Activated T-cell treated with anti-CD3 and anti-CD28 coated beads, Interleukin-2, amount 50 U/mL, for 72 hours (primary cell): ENCODE data around the gene AANAT. TPM values are rescaled to one million over a fixed set of nuclear protein-coding genes. Genes with fewer than 3 reads are reported as not detected.
"Not testable (repeated sequence)": the region's sequence is repeated elsewhere in the genome, so short reads cannot be mapped to it uniquely, and the experiment has no call there.

Experiments
- ATAC-seq, 2 donors: fragments of 150-1000 bp; cut with Tn5 transposase; replicated peaks in 1 of 2; 2 replicates each; pipeline ENCODE4 v1.10.0; 2021; ENCODE audit warnings: moderate library complexity in 2 of 2, mild to moderate bottlenecking in 1 of 2
- DNase-seq, 2 donors: peaks; one replicate each; pipeline ENCODE4 v3.0.0; 2021 to 2022; ENCODE audit warnings: mixed read lengths in 1 of 2
- H3K27ac Mint-ChIP-seq: one replicate; pipeline ENCODE4 v1.8.0; 2022; ENCODE audit warnings: mild to moderate bottlenecking, moderate library complexity, mixed read lengths
- H3K27me3 Mint-ChIP-seq: one replicate; pipeline ENCODE4 v1.8.0; 2022; ENCODE audit warnings: low read depth, mixed read lengths
- H3K36me3 Mint-ChIP-seq, 2 donors: one replicate each; pipeline ENCODE4 v1.8.0; 2022; ENCODE audit warnings: mixed read lengths in 2 of 2, mild to moderate bottlenecking in 1 of 2; ENCODE audit not compliant: insufficient read depth in 2 of 2
- H3K4me1 Mint-ChIP-seq: one replicate; pipeline ENCODE4 v1.8.0; 2022; ENCODE audit warnings: low read depth, mixed read lengths
- H3K4me3 Mint-ChIP-seq, 2 donors: one replicate each; pipeline ENCODE4 v1.8.0; 2022; ENCODE audit warnings: mild to moderate bottlenecking in 2 of 2, mixed read lengths in 2 of 2, moderate library complexity in 2 of 2
- H3K9me3 Mint-ChIP-seq, 2 donors: one replicate each; pipeline ENCODE4 v1.8.0; 2022; ENCODE audit warnings: mixed read lengths in 2 of 2
- total RNA-seq, 2 donors: library from RNA; stranded (reverse); gene quantifications; one replicate each; pipeline ENCODE4 v1.2.3, GENCODE V29; 2022

AANAT gene
- total RNA-seq, 2 donors from 2014 or later: not detected

GRCh38 chr17:76501018-76501826 is 33.8 kb downstream of the AANAT start, which contains the start of gene RHBDF2:
RHBDF2 (minus strand) TSS chr17:76501423; CDS start chr17:76481524, 19,899 bp downstream.
- Mint-ChIP-seq H3K4me3 (peak within 1 kb of the TSS; percentile 80 to 91), H3K4me1 (peaks cover 61% of the 10 kb centered on the region), H3K36me3 (no peaks in the 10 kb centered on the region), H3K9me3 (no peaks in the 10 kb centered on the region), H3K27ac (peak within 1 kb of the TSS; percentile 76), H3K27me3 (no peaks in the 10 kb centered on the region)
- peak; percentile 95 to 99 for DNase-seq
- ATAC-seq: peak; percentile 89 to 92

DNA sequence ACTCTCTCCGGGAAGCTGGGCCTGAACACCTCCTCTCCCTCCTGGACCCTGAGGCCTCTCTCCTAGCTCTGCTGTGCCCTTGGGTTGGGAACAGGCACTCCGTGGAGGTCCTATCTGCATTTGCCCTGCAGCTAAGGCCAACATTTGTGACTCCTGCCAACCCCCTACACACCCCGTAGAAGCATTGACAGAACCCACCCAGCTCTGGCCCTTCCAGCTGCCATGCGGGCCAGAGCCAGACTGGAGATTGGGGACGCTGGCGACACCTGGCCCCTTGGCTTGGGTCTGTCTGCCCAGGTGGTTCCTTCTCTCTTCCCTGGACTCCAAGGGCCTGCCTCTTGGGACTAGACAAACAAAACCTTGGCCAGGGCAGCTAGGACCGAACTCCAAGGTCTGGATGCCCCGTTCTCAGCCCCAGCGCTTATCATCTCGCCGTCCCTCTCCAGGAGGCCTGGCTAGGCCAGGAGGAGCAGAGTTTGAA is 34.5 kb downstream of the AANAT start:
- Mint-ChIP-seq H3K4me1 (peaks cover 61% of the 10 kb centered on the region), H3K36me3 (no peaks in the 10 kb centered on the region), H3K27me3 (no peaks in the 10 kb centered on the region), H3K9me3 (no peaks in the 10 kb centered on the region), H3K4me3 (peak overlapping the region; percentile 80 to 91), H3K27ac (peak overlapping the region; percentile 76)
- ATAC-seq (no peak), DNase-seq (no peak)

DNA sequence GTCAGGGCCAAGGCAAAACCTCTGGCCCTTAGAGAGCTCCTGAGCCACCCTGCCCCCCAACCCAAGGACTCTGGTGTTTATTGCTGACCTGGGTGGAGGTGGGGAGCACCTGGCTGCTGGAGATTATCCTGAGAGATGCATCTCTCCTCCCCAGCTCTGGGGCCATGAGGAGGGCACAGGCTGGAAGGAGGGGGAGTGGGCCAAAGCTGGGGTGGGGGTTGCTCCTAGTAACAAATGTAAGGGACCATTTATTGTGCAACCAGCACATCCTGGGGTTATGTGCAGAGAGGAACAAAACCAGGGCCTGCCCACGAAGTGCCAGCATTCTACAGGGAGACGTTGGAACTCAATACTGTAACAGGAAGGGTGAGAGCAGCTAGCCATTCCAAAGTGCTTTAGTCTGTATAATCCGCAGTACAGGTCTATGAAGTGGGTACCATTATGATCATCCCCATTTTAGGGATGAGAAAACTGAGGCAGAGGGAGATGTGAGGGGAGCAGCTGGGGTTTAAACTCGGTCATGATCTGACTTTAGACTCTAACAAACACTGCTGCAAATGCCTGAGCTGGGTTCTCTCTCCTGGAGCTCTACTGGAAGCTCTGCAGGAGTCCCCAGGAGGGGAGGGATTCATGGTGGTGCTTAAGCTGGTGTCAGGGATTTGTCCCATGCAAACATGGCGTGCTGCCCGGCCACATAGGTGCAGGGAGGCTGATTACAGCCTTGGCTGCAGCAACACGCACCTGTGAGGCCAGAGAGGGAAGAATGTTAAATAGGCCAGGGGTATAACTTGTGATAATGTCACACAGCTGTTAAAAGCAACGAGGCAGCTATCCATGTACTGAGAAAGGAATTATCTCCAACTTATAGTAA is 35.2 kb downstream of the AANAT start:
- Mint-ChIP-seq H3K27me3 (peaks cover under 1% of the 10 kb centered on the region), H3K4me3 (no peak overlapping the region), H3K4me1 (peaks cover 57% of the 10 kb centered on the region), H3K36me3 (no peaks in the 10 kb centered on the region), H3K27ac (peak overlapping the region; percentile 15), H3K9me3 (no peaks in the 10 kb centered on the region)
- no peak for ATAC-seq
- no peak for DNase-seq

- H3K4me3 Mint-ChIP-seq: no peak overlapping the region
- no peak overlapping the region for H3K27ac Mint-ChIP-seq
- H3K27me3 Mint-ChIP-seq: peaks cover 5% of the 10 kb centered on the region
- no peaks in the 10 kb centered on the region for H3K9me3 Mint-ChIP-seq
- no peaks in the 10 kb centered on the region for H3K36me3 Mint-ChIP-seq
- DNase-seq: no peak
- peaks cover 42% of the 10 kb centered on the region for H3K4me1 Mint-ChIP-seq
- ATAC-seq: no peak
These were observed 36.7 kb downstream of the AANAT start for GRCh38 chr17:76504117-76504516.

GRCh38 chr17:76506408-76507345 is 39.3 kb downstream of the AANAT start:
- Mint-ChIP-seq H3K4me1 (peaks cover 28% of the 10 kb centered on the region), H3K9me3 (no peaks in the 10 kb centered on the region), H3K4me3 (no peak overlapping the region), H3K27ac (no peak overlapping the region), H3K27me3 (peaks cover 5% of the 10 kb centered on the region), H3K36me3 (no peaks in the 10 kb centered on the region)
- DNase-seq (peak; percentile 86 to 91), ATAC-seq (peak; percentile 83 to 84)

GRCh38 chr17:76508472-76509063 is 41.2 kb downstream of the AANAT start:
- H3K27ac Mint-ChIP-seq, H3K4me3 Mint-ChIP-seq, ATAC-seq, H3K9me3 Mint-ChIP-seq, H3K27me3 Mint-ChIP-seq, DNase-seq, H3K36me3 Mint-ChIP-seq: not testable (repeated sequence)
- peaks cover 32% of the 10 kb centered on the region for H3K4me1 Mint-ChIP-seq

DNA sequence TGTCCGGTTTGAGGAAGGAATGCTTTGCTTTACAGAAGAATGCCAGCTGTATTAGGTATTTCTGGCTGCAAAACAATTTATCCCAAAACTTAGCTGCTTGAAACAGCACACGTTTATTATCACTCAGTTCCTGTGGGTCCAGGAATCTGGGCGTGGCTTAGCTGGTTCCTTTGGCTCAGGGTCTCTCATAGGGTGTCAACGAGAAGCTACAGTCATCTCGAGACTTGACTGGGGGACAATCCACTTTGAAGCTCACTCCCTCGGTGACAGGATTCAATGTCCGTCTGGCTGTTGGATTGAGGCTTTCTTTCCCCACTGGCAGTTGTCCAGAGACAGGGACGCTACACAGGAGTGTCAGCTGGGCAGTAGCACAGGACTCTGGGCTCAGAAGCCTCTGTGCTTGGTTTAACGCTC is 43.4 kb downstream of the AANAT start:
- DNase-seq: no peak
- H3K4me3 Mint-ChIP-seq: no peak overlapping the region

DNA sequence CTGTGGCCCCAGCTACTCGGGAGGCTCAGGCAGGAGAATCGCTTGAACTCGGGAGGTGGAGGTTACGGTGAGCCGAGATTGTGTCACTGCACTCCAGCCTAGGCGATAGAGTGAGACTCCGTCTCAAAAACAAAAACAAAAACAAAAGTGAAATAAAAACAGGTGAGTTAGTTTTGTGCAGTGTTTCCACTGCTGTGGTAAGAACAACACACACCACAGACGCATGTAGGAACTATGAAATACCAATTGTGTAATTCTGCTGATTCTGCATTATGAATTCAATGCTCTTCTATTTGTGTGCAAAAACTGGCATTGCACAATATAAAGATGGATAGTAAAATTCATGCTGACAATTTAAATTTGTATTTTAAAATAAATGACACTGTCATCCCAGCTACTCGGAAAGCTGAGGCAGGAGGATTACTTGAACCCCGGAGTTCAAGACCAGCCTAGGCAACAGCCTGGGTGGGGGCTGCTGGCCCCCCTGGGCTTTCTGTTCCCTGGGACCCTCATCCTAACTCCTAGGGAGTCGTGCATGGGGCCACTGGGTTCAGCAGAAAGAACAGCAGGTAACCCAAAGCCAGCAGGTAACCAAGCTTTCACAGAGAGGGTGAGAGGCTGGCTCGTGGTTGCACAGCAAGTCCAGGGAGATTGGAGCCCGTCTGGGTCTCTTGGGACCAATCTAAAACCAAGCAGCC is 44.4 kb downstream of the AANAT start:
- Mint-ChIP-seq H3K36me3 (no peaks in the 10 kb centered on the region), H3K9me3 (no peaks in the 10 kb centered on the region), H3K27me3 (peaks cover 5% of the 10 kb centered on the region), H3K4me1 (peaks cover 51% of the 10 kb centered on the region), H3K4me3 (no peak overlapping the region), H3K27ac (no peak overlapping the region)
- no peak for ATAC-seq
- no peak for DNase-seq

More for the DNA sequence above, 43.4 kb downstream of the AANAT start:
- no peaks in the 10 kb centered on the region for H3K9me3 Mint-ChIP-seq
- H3K27me3 Mint-ChIP-seq: peaks cover 5% of the 10 kb centered on the region
- H3K27ac Mint-ChIP-seq: no peak overlapping the region
- H3K4me1 Mint-ChIP-seq: peaks cover 52% of the 10 kb centered on the region
- ATAC-seq: no peak
- no peaks in the 10 kb centered on the region for H3K36me3 Mint-ChIP-seq

GRCh38 chr17:76512366-76513305 is 45.2 kb downstream of the AANAT start:
- Mint-ChIP-seq H3K9me3 (no peaks in the 10 kb centered on the region), H3K4me1 (peaks cover 48% of the 10 kb centered on the region), H3K36me3 (no peaks in the 10 kb centered on the region), H3K4me3 (peak overlapping the region in 1 of 2 donors; percentile 3), H3K27ac (peak overlapping the region; percentile 38), H3K27me3 (peaks cover 4% of the 10 kb centered on the region)
- no peak for ATAC-seq
- DNase-seq: no peak

GRCh38 chr17:76513306-76513692 is 45.9 kb downstream of the AANAT start:
- Mint-ChIP-seq H3K36me3 (no peaks in the 10 kb centered on the region), H3K27ac (peak overlapping the region; percentile 38), H3K27me3 (no peaks in the 10 kb centered on the region), H3K9me3 (no peaks in the 10 kb centered on the region), H3K4me3 (peak overlapping the region in 1 of 2 donors; percentile 3), H3K4me1 (peaks cover 54% of the 10 kb centered on the region)
- DNase-seq (no peak), ATAC-seq (no peak)

DNA sequence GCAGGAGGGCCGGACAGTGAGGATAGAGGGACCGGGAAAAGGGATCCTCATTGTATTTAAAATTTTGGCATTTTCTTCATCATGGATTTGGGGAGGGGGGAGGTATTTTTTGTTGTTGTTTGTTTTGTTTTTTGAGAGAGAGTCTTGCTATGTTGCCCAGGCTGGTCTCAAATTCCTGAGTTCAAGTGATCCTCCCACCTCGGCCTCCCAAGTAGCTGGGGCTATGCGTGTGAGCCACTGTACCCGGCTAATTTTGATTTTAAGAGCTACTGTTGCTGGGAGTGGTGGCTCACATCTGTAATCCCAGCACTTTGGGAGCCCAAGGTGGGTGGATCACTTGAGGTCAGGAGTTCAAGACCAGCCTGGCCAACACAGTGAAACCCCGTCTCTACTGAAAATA is 47.0 kb downstream of the AANAT start:
- not testable (repeated sequence) for H3K9me3 Mint-ChIP-seq, H3K27me3 Mint-ChIP-seq, DNase-seq, ATAC-seq, H3K36me3 Mint-ChIP-seq
- peaks cover 54% of the 10 kb centered on the region for H3K4me1 Mint-ChIP-seq
- H3K4me3 Mint-ChIP-seq: peak overlapping the region in 1 of 2 donors; percentile 53
- peak overlapping the region; percentile 95 for H3K27ac Mint-ChIP-seq
